GM18867 (cell line): ENCODE results near the gene NKAIN1.
"Not testable (repeated sequence)": the region's sequence is repeated elsewhere in the genome, so short reads cannot be mapped to it uniquely, and the experiment has no call there.

Experiments used
- ATAC-seq: cut with Tn5 transposase; IDR thresholded peaks from one replicate; pipeline ENCODE4 v1.9.1; 2021; ENCODE audit warnings: mild to moderate bottlenecking, moderate library complexity; ENCODE audit not compliant: unreplicated experiment

Gene NKAIN1

GRCh38 chr1:31239653-31240241 is at the start of gene NKAIN1:
TSS of gene NKAIN1 (minus strand) at chr1:31239887. CDS start at chr1:31239547, 340 bp downstream.
- ATAC-seq = no peak

GRCh38 chr1:31289021-31289420 is 49.3 kb upstream of the NKAIN1 start:
- no peak for ATAC-seq

GRCh38 chr1:31287791-31288190 is 48.1 kb upstream of the NKAIN1 start:
- not testable (repeated sequence) for ATAC-seq

GRCh38 chr1:31282426-31282825 is 42.7 kb upstream of the NKAIN1 start:
- ATAC-seq = not testable (repeated sequence)

GRCh38 chr1:31273619-31274018 is 33.9 kb upstream of the NKAIN1 start:
- ATAC-seq = no peak

GRCh38 chr1:31272369-31272768 is 32.7 kb upstream of the NKAIN1 start:
- ATAC-seq = no peak

GRCh38 chr1:31266547-31266946 is 26.9 kb upstream of the NKAIN1 start:
- no peak for ATAC-seq

- no peak for ATAC-seq
These were observed 25.2 kb upstream of the NKAIN1 start for GRCh38 chr1:31264790-31265386.

GRCh38 chr1:31263408-31263807 is 23.7 kb upstream of the NKAIN1 start:
- ATAC-seq = no peak

- ATAC-seq = not testable (repeated sequence)
These were observed 22.7 kb upstream of the NKAIN1 start for GRCh38 chr1:31262393-31262792.

GRCh38 chr1:31261916-31262315 is 22.2 kb upstream of the NKAIN1 start:
- ATAC-seq = no peak

GRCh38 chr1:31259746-31260145 is 20.1 kb upstream of the NKAIN1 start:
- no peak for ATAC-seq

GRCh38 chr1:31258581-31258980 is 18.9 kb upstream of the NKAIN1 start:
- ATAC-seq = no peak

- no peak for ATAC-seq
These were observed 17.5 kb upstream of the NKAIN1 start for GRCh38 chr1:31257213-31257612.

GRCh38 chr1:31249854-31250253 is 10.2 kb upstream of the NKAIN1 start:
- ATAC-seq = no peak

GRCh38 chr1:31248276-31248675 is 8.6 kb upstream of the NKAIN1 start:
- ATAC-seq = no peak

GRCh38 chr1:31244326-31244725 is 4.6 kb upstream of the NKAIN1 start:
- ATAC-seq = no peak

GRCh38 chr1:31243501-31244286 is 4.0 kb upstream of the NKAIN1 start:
- no peak for ATAC-seq

GRCh38 chr1:31241321-31241720 is 1.6 kb upstream of the NKAIN1 start:
- no peak for ATAC-seq

GRCh38 chr1:31238986-31239613 is 587 bp downstream of the NKAIN1 start:
- ATAC-seq = no peak

GRCh38 chr1:31238612-31238985 is 1.1 kb downstream of the NKAIN1 start:
- ATAC-seq = no peak

GRCh38 chr1:31234870-31235269 is 4.8 kb downstream of the NKAIN1 start:
- no peak for ATAC-seq
